SKM-1 treated with dmso at 0.1 percent for 144 hours (cell line): ENCODE data around the gene OTUD6A.
A peak's percentile ranks its signal among the peaks of the same experiment; 100 is the strongest.

Source experiments
- DNase-seq: peaks from one replicate; lab custom pipeline; 2025; ENCODE audit not compliant: unreplicated experiment; lab: John Stamatoyannopoulos, UW

The OTUD6A gene, protein sequence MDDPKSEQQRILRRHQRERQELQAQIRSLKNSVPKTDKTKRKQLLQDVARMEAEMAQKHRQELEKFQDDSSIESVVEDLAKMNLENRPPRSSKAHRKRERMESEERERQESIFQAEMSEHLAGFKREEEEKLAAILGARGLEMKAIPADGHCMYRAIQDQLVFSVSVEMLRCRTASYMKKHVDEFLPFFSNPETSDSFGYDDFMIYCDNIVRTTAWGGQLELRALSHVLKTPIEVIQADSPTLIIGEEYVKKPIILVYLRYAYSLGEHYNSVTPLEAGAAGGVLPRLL

DNA sequence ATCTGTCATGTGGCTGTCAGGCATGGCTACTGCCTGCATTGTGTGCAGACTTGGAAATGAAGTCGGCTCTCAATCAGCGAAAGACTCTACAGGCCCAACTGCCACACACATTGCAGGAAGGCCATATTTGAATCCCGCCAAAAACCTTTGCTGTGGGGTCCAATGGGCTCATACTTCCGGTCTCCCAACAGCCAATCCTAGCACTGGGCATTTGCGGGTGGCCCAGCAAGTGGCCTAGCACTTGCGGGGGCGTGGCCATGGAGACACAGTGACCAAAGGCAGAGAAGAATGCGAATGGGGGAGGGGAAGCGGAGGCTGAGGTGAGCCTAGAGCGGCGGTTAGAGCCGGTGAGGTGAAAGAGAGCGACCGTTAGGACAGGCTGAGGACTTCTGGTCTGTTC lies at the start of gene OTUD6A:
OTUD6A (plus strand) TSS at position 382 of the 400 bp plus-strand sequence. CDS start 68 bp downstream, outside the sequence.
- no peak for DNase-seq

DNA sequence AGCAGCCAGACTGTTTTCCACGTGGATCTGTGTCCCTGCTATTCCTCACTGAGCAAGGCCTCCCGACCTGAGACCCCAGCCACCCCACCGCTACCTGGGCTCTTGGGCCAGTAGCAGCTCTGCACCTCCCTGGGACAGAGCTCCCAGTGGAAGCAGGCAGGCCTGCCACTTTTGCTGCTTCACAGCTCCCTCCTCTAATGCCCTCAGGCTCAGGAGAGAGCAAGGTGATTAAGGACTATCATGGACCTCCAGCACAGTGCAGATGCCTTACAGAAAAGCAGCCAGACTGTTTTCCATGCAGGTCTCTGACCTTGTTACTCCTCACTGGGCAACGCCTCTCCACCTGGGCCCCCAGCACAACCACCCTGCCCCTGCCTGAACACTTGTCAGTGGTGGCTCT lies 49.5 kb upstream of the OTUD6A start:
- no peak for DNase-seq

DNA sequence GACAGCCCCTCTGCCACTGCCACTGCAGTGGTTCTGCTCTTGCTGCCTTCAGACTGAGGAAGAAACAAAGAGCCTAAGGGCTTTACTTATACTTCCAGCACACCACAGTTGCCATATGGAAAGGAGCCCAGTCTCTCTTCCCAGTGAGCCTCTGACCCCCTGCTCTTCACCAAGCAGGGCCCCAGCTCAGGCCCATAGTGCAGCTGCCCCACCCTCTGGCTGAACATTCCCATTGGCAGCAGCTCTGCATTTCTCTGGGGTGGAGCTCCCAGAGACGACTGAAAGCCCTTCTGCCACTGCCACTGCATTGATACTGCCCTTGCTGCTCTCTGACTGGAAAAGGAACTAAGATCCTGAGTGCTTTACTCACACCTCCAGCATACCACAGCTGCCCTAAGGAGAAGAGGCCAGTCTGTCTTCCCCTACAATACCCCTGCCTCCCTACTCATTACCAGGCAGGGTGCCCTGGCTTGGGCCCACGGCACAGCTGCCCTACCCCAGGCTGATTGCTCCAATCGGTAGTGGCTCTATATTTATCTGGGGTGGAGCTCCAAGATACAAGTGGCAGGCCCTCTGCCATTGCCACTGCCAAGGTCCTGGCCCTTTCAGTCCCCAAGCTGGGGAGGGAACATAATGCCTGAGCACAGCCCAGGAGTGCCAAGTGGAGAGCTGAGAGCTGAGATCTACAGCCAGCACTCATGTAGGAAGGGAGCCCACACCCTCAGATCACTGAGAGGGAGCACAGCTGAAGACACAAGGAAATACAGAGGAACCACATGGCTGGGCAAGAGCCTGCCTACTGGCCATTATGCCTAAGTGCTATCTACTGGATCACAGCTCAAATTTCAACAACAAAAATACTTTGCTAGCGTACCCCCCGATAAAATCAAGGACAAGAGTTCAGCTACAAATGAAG lies 48.5 kb upstream of the OTUD6A start:
- no peak for DNase-seq

DNA sequence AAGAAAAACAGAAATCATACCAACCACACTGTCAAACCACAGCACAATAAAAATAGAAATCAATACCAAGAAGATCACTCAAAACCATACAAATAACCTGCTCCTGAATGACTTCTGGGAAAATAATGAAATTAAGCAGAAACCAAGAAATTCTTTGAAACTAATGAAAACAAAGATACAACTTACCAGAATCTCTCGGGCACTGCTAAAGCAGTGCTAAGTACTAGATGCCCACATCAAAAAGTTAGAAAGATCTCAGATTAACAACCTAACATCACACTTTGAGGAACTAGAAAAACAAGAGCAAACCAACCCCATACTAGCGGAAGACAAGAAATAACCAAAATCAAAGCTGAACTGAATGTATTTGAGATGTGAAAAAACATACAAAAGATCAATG lies 45.7 kb upstream of the OTUD6A start:
- no peak for DNase-seq

DNA sequence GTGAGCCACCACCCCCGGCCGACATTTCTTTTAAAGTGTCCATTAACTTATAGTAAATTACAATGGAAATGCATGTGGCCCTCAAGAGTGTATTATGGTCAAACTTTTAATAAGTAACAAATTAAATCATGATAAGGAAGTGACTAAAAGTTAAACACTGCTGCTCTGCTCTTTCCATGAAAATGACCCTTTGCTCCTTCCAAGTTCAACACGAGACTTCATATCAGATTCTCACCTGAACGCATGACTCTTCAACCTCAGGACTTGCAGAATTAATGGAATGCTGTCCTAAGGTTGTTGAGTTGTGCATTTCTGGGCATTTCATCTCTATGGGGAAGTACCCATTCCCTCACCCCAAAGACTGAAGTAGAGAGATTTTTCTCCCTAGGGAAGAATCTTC lies 39.6 kb upstream of the OTUD6A start:
- DNase-seq, result no peak

DNA sequence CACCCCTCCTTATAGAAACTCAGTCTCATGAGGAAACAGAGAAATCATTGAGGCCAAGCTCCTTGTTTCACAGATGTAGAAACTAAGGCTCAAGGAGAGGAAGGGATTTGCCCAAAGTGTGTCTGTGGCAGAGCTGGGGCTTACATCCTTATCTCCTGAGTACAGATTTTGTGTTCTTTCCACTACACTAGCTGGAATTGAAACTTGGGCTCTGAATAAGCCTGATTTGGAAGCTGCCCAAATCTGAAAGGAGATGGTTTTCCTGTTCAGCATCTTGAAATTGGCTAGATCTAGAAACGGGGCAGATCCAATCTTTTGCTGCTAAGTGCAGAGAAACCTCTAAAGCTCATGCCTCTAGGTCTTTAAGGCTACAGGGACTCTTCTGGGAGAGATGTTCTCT lies 36.8 kb upstream of the OTUD6A start:
- DNase-seq, result no peak

DNA sequence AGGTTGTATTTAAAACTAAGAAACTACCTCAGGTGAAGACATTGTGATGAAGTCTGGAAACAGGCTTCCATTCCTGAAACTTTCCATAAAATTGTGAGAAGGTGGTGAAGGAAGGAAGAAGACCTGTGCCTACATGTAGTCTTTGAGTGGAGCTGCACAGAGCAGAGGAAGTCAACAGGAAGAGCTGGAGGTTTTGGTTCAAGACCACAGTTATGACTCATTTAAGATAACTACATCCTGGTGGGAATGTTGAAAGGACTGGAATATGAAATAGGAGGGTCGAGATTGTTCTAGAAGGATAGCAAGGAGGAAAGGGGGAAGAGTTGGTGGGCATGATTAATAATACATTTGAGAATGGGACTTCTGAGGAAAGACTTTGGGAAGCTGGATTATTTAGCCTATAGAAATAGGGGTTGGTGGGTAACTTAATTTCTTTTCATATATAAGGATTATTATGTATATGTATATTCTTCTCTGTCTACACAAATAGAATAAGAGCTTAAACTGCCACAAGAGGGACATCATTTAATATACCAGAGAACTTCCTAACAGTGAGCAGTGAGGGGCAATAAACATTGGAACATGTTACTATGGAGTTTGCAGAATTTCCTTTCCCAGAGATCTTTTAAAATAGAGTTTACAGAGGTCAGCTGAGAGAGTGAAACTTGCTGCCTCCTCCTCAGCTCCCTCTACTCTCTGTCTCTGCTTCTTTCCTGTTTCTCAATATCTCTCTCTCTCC lies 36.0 kb upstream of the OTUD6A start:
- no peak for DNase-seq

DNA sequence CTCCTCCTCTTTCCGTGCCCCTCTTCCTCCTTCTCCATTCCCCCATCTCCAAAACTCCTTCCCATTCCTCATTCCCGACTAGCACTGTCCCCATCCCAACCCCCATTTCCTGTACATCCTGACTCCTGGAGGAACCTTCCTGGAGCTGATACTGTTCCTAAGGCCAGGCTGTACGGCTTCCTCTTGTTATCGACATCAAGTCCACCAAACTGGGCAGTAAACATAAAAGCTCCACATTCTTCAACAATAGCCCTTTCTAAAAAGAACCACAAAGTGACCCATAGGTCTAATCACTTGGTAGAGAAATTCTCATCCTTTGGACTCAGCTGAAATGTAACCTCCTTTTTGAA lies 35.4 kb upstream of the OTUD6A start:
- no peak for DNase-seq

DNA sequence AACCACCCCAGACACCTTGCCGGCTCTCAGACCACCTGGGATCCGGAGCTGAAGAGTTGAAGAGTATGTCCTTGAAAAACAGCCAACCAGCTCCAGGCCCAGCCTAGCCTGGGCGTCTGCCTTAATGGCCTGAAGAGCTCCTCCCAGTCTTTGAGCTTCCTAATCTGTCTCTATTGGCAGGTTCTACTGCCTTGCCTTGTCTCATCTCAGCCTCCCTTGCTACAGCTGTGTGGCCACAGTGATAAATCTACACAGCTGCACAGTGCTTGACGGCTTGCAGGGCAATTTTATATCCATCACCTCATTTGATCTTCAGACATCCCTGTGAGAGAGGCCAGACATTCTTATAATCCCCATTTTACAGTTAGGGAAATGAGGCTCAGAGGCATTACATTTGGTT lies 32.4 kb upstream of the OTUD6A start:
- no peak for DNase-seq

DNA sequence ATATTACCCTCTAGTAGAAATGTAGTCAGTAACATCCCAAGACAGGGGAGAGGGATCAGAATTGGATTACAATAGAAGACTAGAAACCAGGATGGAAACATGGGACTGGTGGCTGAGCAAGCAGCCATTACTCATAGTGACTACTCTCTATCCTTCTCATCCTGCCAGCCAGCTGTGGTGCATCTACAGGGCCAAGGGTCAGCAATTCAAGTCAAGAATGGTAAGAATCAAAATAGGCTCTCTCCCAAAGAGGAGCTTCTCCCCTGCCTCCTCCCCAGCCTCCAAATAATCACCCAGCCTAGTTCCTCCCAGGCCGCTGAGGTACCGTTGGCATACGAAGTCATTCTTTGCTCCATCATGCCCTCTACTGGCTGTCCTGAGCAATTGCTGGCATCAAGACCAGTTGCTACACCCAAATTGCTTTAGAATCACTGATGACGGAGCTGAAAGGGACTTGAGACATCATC lies 31.9 kb upstream of the OTUD6A start:
- peak; percentile 39 for DNase-seq

DNA sequence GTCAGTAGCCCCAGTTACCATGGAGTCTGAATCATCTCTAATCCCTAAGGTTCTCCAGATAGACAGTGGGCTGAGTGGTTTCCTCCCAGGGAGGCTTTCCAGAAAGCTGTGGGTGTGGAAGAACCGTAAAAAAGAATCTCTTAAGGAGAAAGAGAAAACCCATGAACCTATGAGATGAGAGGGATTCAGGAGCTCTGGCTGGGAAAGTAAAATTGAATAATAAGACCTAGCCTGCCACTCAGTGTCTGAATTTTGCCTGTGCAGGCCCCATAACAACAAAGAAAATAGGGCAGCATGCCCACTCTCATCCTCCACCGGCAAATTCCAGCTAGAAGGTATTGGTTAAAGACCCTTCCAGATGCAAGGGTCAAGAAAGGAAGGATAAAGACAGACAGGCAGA lies 29.5 kb upstream of the OTUD6A start:
- no peak for DNase-seq

DNA sequence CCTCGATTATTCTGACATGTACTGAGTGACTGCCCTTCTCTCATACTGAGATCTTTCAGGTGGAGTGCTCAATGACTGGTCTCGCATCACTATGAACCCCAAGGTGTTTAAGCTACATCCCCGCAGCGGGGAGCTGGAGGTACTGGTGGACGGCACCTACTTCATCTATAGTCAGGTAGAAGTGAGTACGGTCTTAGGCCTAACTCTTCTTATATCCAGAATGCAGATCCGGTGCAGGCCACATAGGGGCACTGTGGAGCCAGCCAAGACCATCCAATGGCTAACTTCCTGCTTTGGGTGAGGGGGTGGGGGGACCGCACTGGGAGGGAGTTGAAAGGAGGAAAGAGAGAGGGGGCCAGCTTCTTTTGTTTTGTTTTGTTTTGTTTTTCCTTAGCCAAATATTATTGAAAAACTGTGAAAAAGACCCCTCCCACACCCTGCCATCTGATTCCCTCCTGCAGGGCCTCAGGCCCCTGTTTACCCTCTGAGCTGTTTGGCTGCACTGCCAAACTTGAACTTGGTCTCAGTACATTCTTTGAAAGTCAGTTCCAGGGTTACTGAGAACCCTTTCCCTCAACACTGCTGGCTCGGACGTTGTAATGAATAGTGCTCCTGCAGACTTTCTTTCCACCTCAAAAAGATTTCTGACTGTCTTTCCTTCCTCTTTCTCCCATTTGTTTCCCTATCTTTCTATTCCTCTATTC lies 28.8 kb upstream of the OTUD6A start:
- peak; percentile 19 for DNase-seq

DNA sequence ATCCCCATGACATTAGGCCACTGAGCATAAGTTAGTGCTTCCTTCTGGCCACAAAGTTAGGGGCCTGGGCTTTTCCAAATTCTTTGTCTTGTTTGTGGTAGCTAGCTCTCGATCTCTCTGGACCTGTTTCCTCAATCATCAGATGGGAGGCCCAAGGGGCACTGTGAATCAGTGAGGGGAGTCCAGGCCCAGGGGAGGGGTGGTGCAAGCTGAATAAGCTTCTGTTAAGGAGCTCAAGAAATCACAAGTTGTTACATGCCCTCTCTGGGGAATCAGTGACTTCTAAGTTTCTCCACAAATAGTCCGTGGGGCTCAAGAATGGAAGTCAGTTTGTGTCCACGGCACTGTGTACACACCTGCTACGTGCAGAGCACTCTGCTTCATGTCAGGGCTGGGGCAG lies 27.6 kb upstream of the OTUD6A start:
- DNase-seq, result no peak

DNA sequence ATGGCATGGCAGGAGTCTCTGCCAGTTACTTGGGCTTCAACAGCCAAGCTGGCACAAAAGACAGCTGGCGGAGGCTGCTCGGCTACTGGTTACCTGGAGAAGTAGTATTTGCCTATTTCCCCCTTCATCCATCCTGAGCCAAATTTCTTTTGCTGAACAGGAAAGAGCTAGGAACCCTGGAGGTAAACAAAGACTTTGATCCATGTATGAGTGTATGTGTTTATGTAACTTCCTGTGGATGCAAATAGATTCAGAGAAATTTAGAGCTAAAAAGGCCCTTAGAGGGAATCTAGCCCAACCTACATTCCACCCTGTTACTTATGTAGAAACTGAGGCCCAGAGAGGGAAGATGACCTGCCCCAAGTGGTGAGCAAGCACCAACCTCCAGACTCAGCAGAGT lies 23.7 kb upstream of the OTUD6A start:
- DNase-seq, result no peak

DNA sequence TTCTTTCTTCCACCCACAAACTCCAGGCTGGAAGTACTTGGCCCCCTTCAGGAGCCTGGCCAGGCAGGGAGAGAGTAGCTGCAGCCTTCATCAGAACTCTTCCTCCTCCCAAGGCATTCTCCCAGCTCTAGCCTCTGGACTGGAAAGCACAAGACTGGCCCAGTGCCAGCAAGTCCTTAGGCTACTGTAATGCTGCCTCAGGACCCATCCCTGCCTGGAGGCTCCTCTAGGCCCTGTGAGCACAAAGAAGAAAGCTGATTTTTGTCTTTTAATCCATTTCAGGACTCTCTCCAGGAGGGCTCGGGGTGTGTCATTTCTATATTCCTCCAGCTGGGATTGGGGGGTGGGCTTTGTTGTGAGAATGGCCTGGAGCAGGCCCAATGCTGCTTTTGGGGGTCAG lies 23.3 kb upstream of the OTUD6A start:
- no peak for DNase-seq

DNA sequence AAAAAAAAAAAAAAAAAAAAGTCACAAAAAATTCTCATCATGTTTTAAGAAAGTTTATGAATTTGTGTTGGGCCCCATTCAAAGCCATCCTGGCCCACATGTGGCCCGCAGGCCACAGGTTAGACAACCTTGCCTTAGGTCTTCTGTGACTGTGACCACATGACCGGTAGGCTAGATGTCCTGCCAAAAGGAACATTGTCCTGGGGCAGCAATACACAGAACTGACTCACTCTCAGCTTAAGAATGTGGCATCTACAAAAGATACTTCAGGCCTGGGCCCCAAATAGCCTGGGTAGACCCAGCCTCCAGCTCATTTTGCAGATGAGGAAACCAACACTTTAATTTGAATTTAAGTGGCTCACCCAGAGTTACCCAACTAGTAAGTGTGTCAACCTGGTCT lies 22.5 kb upstream of the OTUD6A start:
- DNase-seq, result no peak

DNA sequence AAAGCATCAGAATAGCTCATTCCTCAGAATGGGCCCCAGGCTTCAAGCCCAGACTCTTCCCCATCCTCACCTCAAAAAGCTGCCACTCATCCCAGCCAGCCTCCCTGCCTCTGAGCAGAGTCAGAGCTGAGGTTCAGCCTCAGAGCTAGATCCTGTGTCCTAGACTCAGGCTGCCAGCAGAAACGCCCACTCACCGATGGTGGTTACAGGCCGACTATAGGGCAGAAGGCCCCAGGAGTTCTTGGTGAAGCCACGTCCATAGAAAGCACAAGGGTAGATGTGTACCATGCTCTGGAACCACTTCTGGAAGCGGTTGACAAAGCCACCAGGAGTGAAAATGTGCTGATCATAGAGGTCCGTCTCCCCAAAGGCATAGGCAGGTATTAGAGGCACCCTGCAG lies 20.3 kb upstream of the OTUD6A start:
- DNase-seq, result no peak

DNA sequence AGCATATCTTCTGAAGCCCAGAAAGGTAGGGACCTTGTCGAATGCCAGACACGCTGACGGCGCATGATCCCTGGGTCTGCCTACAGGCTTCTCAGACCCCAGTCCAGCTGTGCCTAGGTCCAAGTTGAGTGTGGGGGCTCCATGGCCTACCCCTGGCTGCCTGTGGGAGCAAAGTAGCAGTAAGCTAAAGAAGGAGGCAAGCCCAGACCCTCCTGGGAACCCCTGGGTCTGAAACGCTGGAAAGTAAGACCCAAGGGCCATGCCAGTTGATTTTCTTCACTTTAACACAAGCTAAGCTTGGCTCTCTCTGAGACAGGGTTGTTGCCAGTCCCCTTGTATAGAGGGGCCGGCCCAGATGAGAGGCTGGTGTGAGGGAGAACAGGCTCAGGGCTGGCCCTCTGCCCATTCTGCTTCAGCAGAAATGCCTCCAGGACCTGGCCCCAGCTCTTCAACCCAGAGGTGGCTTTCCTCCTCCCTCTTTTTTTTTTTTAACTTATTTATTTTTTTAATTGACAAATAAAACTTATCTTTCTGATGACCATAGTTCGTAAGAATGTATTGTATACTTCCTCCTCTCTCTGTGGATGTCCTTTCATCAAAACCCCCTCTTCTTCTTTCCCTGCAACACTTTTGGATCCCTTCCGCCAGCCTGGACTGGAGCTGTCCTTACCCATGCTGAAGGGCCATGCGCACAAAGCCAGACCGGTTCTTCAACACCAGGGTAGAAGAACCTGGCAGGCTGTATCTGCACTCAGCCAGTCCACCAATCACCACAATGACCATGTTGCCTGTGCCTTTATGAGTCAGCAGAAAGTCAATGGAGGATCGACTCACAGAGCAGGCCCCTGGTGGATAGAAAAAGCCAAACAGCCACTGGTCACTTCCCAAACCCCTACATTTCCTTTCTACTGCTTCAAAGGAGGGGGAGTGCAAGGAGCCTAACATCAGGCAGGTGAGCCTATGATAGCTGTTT lies 19.6 kb upstream of the OTUD6A start:
- DNase-seq, result no peak

DNA sequence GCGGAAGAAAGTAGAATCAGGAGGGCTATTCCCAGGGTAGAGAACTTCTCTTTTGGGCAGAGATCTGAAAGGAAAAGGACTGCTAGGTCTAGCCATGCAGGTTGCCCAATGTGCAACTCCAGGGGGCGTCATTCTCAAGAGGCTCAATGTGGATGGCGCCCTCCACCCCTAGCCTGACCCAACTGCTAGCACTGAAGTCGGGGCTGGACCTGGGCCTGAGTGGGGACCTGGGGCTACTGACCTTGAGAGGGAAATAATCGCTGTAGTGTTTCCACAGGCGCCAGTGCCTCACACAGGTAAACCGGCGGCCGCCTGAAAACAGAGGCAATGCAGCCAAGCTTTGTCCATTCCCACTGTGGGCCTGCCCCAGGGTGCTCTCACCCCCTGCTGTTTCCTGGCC lies 18.6 kb upstream of the OTUD6A start:
- no peak for DNase-seq
